GM23248 (cell line): ENCODE measurements around the gene RBM41. TPM values are rescaled to one million over a fixed set of nuclear protein-coding genes. Genes with fewer than 3 reads are reported as not detected.
A peak's percentile ranks its signal among the peaks of the same experiment; 100 is the strongest.

Source experiments
- DNase-seq: peaks from one replicate; pipeline ENCODE4 v3.0.0-alpha.2; 2015
- H2AFZ ChIP-seq: fragments of 200-600 bp; sonication (generic); 2 replicates; pipeline ENCODE4 v1.6.1; 2016; ENCODE audit warnings: antibody characterized with exemption
- H3F3A ChIP-seq: fragments of 200-600 bp; sonication (generic); 2 replicates; pipeline ENCODE4 v1.6.1; 2016; ENCODE audit warnings: mild to moderate bottlenecking, antibody characterized with exemption, mixed run types; ENCODE audit not compliant: insufficient read depth
- H3K27ac ChIP-seq: fragments of 200-600 bp; sonication (generic); 2 replicates; pipeline ENCODE4 v1.5.1; 2016; ENCODE audit warnings: mild to moderate bottlenecking
- H3K27me3 ChIP-seq: fragments of 200-600 bp; sonication (generic); replicated peaks from 2 replicates; pipeline ENCODE4 v1.6.1; 2016; ENCODE audit warnings: mild to moderate bottlenecking; ENCODE audit not compliant: insufficient read depth
- H3K36me3 ChIP-seq: fragments of 200-600 bp; sonication (generic); 2 replicates; pipeline ENCODE4 v1.6.1; 2016; ENCODE audit warnings: low read depth, mild to moderate bottlenecking
- H3K4me1 ChIP-seq: fragments of 200-600 bp; sonication (generic); 2 replicates; pipeline ENCODE4 v1.6.1; 2016; ENCODE audit warnings: mild to moderate bottlenecking; ENCODE audit not compliant: insufficient read depth
- H3K4me2 ChIP-seq: fragments of 200-600 bp; sonication (generic); one replicate; pipeline ENCODE4 v1.6.1; 2016; ENCODE audit warnings: mild to moderate bottlenecking; ENCODE audit not compliant: unreplicated experiment
- H3K4me3 ChIP-seq: fragments of 200-600 bp; sonication (generic); 2 replicates; pipeline ENCODE4 v1.5.1; 2016; ENCODE audit warnings: mild to moderate bottlenecking
- H3K79me2 ChIP-seq: fragments of 200-600 bp; sonication (generic); 2 replicates; pipeline ENCODE4 v1.6.1; 2016; ENCODE audit warnings: mild to moderate bottlenecking; ENCODE audit not compliant: insufficient read depth
- H3K9ac ChIP-seq: fragments of 200-600 bp; sonication (generic); 2 replicates; pipeline ENCODE4 v1.6.1; 2016; ENCODE audit warnings: mild to moderate bottlenecking
- H3K9me2 ChIP-seq: fragments of 200-600 bp; sonication (generic); 2 replicates; pipeline ENCODE4 v1.6.1; 2016; ENCODE audit warnings: mixed run types, mild to moderate bottlenecking, moderate library complexity; ENCODE audit not compliant: insufficient read depth
- H3K9me3 ChIP-seq: fragments of 200-600 bp; sonication (generic); one replicate; pipeline ENCODE4 v1.6.1; 2017; ENCODE audit warnings: low read depth
- H4K20me1 ChIP-seq: fragments of 200-600 bp; sonication (generic); 2 replicates; pipeline ENCODE4 v1.6.0; 2016; ENCODE audit not compliant: insufficient read depth
- EZH2 ChIP-seq: fragments of 200-600 bp; sonication (generic); IDR thresholded peaks from 2 replicates; pipeline ENCODE4 v1.6.1; 2018; ENCODE audit warnings: antibody characterized with exemption, mild to moderate bottlenecking; ENCODE audit not compliant: insufficient read depth, poor library complexity, severe bottlenecking
- EZH2phosphoT487 ChIP-seq: fragments of 200-600 bp; sonication (generic); IDR thresholded peaks from 2 replicates; pipeline ENCODE4 v1.6.1; 2018; ENCODE audit warnings: antibody characterized with exemption, moderate library complexity, mild to moderate bottlenecking, low read depth; ENCODE audit not compliant: insufficient read depth
- WGBS, 2 experiments: methylation state at CpG; one replicate each; pipeline ENCODE4 v1.1.6; 2015 to 2017; ENCODE audit warnings: low lambda C conversion rate in 2 of 2, low coverage in 1 of 2; ENCODE audit errors: missing lambda C conversion rate in 2 of 2; 5-methylcytosine and 5-hydroxymethylcytosine counted together
- in situ Hi-C: fragments of 300-500 bp; cut with MboI; formaldehyde crosslinking; loops from 2 replicates; pipeline ENCODE4 v1.15.0; 2020
- polyA plus RNA-seq: library from polyadenylated mRNA; unstranded; fragments of >200 nt; fragmentation: Nextera tagmentation; extraction: Ambion mirVana; gene quantifications from 2 replicates; pipeline ENCODE4 v1.2.1, GENCODE V29; 2016
- total RNA-seq: library from RNA; depleted of rRNA; stranded (reverse); fragments of >200 nt; shearing (Covaris generic); gene quantifications from 2 replicates; pipeline ENCODE4 v1.2.3, GENCODE V29; 2014

RBM41 gene
- total and polyA plus RNA-seq, 2 experiments from 2014 or later, result 4.9 to 12.2 TPM

- peak; percentile 67 for DNase-seq
- H3K9me2 ChIP-seq, result no peaks in the 10 kb centered on the region
- no peaks in the 10 kb centered on the region for H3K79me2 ChIP-seq
- no peaks in the 10 kb centered on the region for H3K27me3 ChIP-seq
- 19 to 23% methylated on average over 5 of the region's 5 CpGs for WGBS, 2 experiments
- peak overlapping the region; percentile 40 for H3K4me3 ChIP-seq
- peaks cover 3% of the 10 kb centered on the region; the same call in 1 of the 2 replicates for H3F3A ChIP-seq
- TF ChIP-seq EZH2, result no peak
- no peaks in the 10 kb centered on the region for H4K20me1 ChIP-seq
- H3K4me1 ChIP-seq, result peaks cover 14% of the 10 kb centered on the region
- peak overlapping the region; percentile 68 for H2AFZ ChIP-seq
- in situ Hi-C loops, result no loop called here
- no peaks in the 10 kb centered on the region for H3K36me3 ChIP-seq
- peak overlapping the region; percentile 35; the same call in 1 of the 2 replicates for H3K27ac ChIP-seq
- H3K4me2 ChIP-seq, result peak overlapping the region; percentile 48
- H3K9ac ChIP-seq, result no peak overlapping the region
- no peaks in the 10 kb centered on the region for H3K9me3 ChIP-seq
Measured at GRCh38 chrX:107135049-107135964, 16.7 kb upstream of the RBM41 start.

- H3K79me2 ChIP-seq, result no peaks in the 10 kb centered on the region
- no peaks in the 10 kb centered on the region for H3K9me2 ChIP-seq
- H4K20me1 ChIP-seq, result no peaks in the 10 kb centered on the region
- H3K9me3 ChIP-seq, result no peaks in the 10 kb centered on the region
- H3K4me1 ChIP-seq, result peaks cover 6% of the 10 kb centered on the region
- TF ChIP-seq EZH2, result no peak
- no peak overlapping the region for H3K27ac ChIP-seq
- in situ Hi-C loops, result no loop called here
- H2AFZ ChIP-seq, result no peak overlapping the region
- no peak overlapping the region for H3K9ac ChIP-seq
- no peak overlapping the region for H3K4me2 ChIP-seq
- peak; percentile 26 for DNase-seq
- H3F3A ChIP-seq, result no peaks in the 10 kb centered on the region
- no peak overlapping the region for H3K4me3 ChIP-seq
- no peaks in the 10 kb centered on the region for H3K27me3 ChIP-seq
- H3K36me3 ChIP-seq, result no peaks in the 10 kb centered on the region
Measured at GRCh38 chrX:107123750-107124149, 5.1 kb upstream of the RBM41 start.

GRCh38 chrX:107119283-107119682, 661 bp upstream of the RBM41 start:
- H2AFZ ChIP-seq, result peak overlapping the region; percentile 97
- peak overlapping the region; percentile 77 for H3K4me2 ChIP-seq
- no peaks in the 10 kb centered on the region for H3K27me3 ChIP-seq

GRCh38 chrX:107117993-107118321, 665 bp downstream of the RBM41 start:
- Histone ChIP-seq H3K9me2 (no peaks in the 10 kb centered on the region), H3F3A (no peaks in the 10 kb centered on the region), H3K4me3 (peak overlapping the region; percentile 97), H3K79me2 (peaks cover 19% of the 10 kb centered on the region), H3K27ac (no peak overlapping the region; the same call in 1 of the 2 replicates), H2AFZ (peak overlapping the region; percentile 97), H3K27me3 (no peaks in the 10 kb centered on the region), H3K9ac (peak overlapping the region; percentile 94), H3K4me2 (peak overlapping the region; percentile 77), H3K4me1 (peaks cover 11% of the 10 kb centered on the region), H3K36me3 (peaks cover 16% of the 10 kb centered on the region; the same call in 1 of the 2 replicates), H3K9me3 (no peaks in the 10 kb centered on the region), H4K20me1 (no peaks in the 10 kb centered on the region)
- in situ Hi-C loops, result no loop called here
- no peak for DNase-seq
- WGBS, 2 experiments, result 0 to 1% methylated on average over 5 to 8 of the region's 8 CpGs
- TF ChIP-seq EZH2phosphoT487 (no peak), EZH2 (no peak)

More at GRCh38 chrX:107119283-107119682, 661 bp upstream of the RBM41 start:
- Histone ChIP-seq H3K9me3 (no peaks in the 10 kb centered on the region), H3K36me3 (peaks cover 16% of the 10 kb centered on the region; the same call in 1 of the 2 replicates), H4K20me1 (no peaks in the 10 kb centered on the region), H3K9ac (peak overlapping the region; percentile 94; the same call in 1 of the 2 replicates), H3K4me1 (peaks cover 11% of the 10 kb centered on the region), H3K27ac (no peak overlapping the region), H3K79me2 (peaks cover 19% of the 10 kb centered on the region), H3F3A (no peaks in the 10 kb centered on the region), H3K4me3 (peak overlapping the region; percentile 97), H3K9me2 (no peaks in the 10 kb centered on the region)
- WGBS, 2 experiments, result 60 to 67% methylated on average over 1 of the region's 1 CpG
- in situ Hi-C loops, result no loop called here
- no peak for TF ChIP-seq EZH2phosphoT487
- TF ChIP-seq EZH2, result no peak
- peak; percentile 46 for DNase-seq
